PC-9 (cell line): ENCODE measurements around the gene GRIFIN. TPM values are rescaled to one million over a fixed set of nuclear protein-coding genes. Genes with fewer than 3 reads are reported as not detected.

ENCODE experiments used
- BruUV-seq: library from RNA; stranded (reverse); fragments of 400-500 nt; replicated peaks from 2 replicates; lab custom pipeline; 2021; lab: Mats Ljungman, UMichigan
- CTCF ChIA-PET: fragments of 300-600 bp; sonication (Branson Sonifier 250); formaldehyde crosslinking; loops from one replicate; lab custom pipeline; 2022; ENCODE audit warnings: antibody characterized with exemption; lab: Charles Lee
- POLR2A ChIA-PET: fragments of 300-600 bp; sonication (Branson Sonifier 250); formaldehyde crosslinking; loops from one replicate; lab custom pipeline; 2022; ENCODE audit warnings: antibody characterized with exemption; ENCODE audit not compliant: unreplicated experiment; lab: Charles Lee
- DNase-seq, 2 experiments: peaks; one replicate each; pipeline versions ENCODE4 v3.0.0 to v3.0.0-alpha.2; 2015 to 2022; ENCODE audit warnings: mixed read lengths in 1 of 2
- H2AFZ ChIP-seq: fragments of 200-600 bp; sonication (generic); 2 replicates; pipeline ENCODE4 v1.8.1; 2017; ENCODE audit warnings: antibody characterized with exemption
- H3F3A ChIP-seq: fragments of 200-600 bp; sonication (generic); 2 replicates; pipeline ENCODE4 v1.8.1; 2017; ENCODE audit warnings: antibody characterized with exemption, mild to moderate bottlenecking, low read depth; ENCODE audit not compliant: insufficient read depth
- H3K27ac ChIP-seq: fragments of 200-600 bp; sonication (generic); 2 replicates; pipeline ENCODE4 v1.6.1; 2016; ENCODE audit warnings: mixed run types
- H3K27me3 ChIP-seq: fragments of 200-600 bp; sonication (generic); 2 replicates; pipeline ENCODE4 v1.6.1; 2016; ENCODE audit warnings: low read depth, mixed run types; ENCODE audit not compliant: insufficient read depth
- H3K36me3 ChIP-seq: fragments of 200-600 bp; sonication (generic); 2 replicates; pipeline ENCODE4 v1.6.1; 2016; ENCODE audit warnings: low read depth, mixed run types
- H3K4me1 ChIP-seq: fragments of 200-600 bp; sonication (generic); replicated peaks from 2 replicates; pipeline ENCODE4 v1.6.1; 2016; ENCODE audit warnings: mixed run types; ENCODE audit not compliant: insufficient read depth
- H3K4me2 ChIP-seq: fragments of 200-600 bp; sonication (generic); 2 replicates; pipeline ENCODE4 v1.6.1; 2017; ENCODE audit warnings: mixed run types
- H3K4me3 ChIP-seq: fragments of 200-600 bp; sonication (generic); 2 replicates; pipeline ENCODE4 v1.6.1; 2016; ENCODE audit warnings: mixed run types
- H3K79me2 ChIP-seq: fragments of 200-600 bp; sonication (generic); 2 replicates; pipeline ENCODE4 v1.6.1; 2017; ENCODE audit warnings: low read depth, mixed run types
- H3K9me2 ChIP-seq: fragments of 200-600 bp; sonication (generic); 2 replicates; pipeline ENCODE4 v1.8.1; 2017; ENCODE audit warnings: mild to moderate bottlenecking; ENCODE audit not compliant: insufficient read depth
- H3K9me3 ChIP-seq: fragments of 200-600 bp; sonication (generic); 2 replicates; pipeline ENCODE4 v1.8.1; 2016; ENCODE audit warnings: low read depth; ENCODE audit not compliant: insufficient read depth
- H4K20me1 ChIP-seq: fragments of 200-600 bp; sonication (generic); 2 replicates; pipeline ENCODE4 v1.8.1; 2017; ENCODE audit not compliant: insufficient read depth
- EZH2 ChIP-seq: fragments of 200-600 bp; sonication (generic); IDR thresholded peaks from 2 replicates; pipeline ENCODE4 v1.8.0; 2017; ENCODE audit warnings: antibody characterized with exemption, low read depth
- intact Hi-C: fragments of 100-400 bp; cut with micrococcal nuclease; formaldehyde crosslinking; loops from one replicate; pipeline ENCODE4 v1.10.0; 2022; ENCODE audit not compliant: unreplicated experiment
- total RNA-seq: library from RNA; stranded (reverse); gene quantifications from 2 replicates; pipeline ENCODE4 v1.2.3, GENCODE V29; 2021
- TF ChIP-seq, protein P1 (sequence below): fragments of 200-600 bp; sonication (generic); conservative IDR thresholded peaks from 2 replicates; pipeline ENCODE4 v1.6.1; 2017; ENCODE audit warnings: mixed run types, antibody characterized with exemption, mild to moderate bottlenecking, moderate library complexity

Gene GRIFIN
- total RNA-seq, 1 experiment from 2014 or later, result not detected

DNA sequence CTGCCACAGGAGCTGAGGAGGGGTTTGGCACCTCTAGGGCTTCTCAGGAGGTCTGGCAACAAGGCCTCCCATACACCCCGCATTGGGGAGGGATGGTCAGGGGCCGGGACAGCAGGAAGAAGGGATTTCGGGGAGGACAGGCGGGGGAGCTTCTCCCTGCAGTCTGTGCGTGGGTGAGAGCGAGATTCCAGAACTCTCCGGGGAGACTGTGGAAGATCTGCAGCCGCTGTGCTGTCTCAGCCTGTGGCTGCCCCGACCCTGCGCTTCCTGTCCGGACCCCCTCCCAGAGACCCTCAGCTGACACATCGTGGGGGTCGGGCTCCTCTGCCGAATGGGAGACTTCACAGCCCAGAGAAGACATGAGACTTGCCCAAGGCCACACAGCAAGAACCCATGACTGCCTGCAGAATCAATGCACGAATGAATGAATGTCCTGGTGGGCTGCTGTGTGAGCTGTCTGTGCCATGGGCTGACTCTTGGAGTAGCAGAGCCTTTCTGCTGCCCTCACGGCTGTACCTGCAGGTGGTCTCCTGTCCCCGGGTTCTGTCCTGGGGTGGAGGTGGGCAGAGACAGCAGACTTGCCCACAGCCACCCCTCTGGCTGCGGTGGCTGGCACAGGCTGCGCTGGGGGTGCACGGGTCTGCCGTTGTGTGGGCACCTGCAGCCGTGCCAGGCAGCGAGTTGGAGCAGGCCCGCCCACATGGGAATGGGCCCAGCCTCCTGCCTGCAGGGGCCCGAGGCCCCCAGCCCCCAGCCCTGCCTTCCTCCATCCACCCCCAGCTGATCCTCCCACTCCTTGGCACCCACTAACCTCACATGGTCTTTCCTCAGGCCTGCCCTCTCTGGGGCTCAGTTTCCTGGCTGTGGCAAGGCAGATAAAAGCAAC lies 27.1 kb upstream of the GRIFIN start:
- ChIA-PET CTCF (no interaction called here), POLR2A (no interaction called here)
- H3K27ac ChIP-seq, result no peak overlapping the region
- DNase-seq, result no peak
- H3K36me3 ChIP-seq, result no peaks in the 10 kb centered on the region
- peaks cover 6% of the 10 kb centered on the region for H3K4me1 ChIP-seq
- no peaks in the 10 kb centered on the region for H3K79me2 ChIP-seq
- H3K4me3 ChIP-seq, result no peak overlapping the region
- H4K20me1 ChIP-seq, result no peaks in the 10 kb centered on the region
- H3K9me2 ChIP-seq, result no peaks in the 10 kb centered on the region
- peaks cover 15% of the 10 kb centered on the region for H3F3A ChIP-seq
- no peak overlapping the region for H3K4me2 ChIP-seq
- intact Hi-C loops, result no loop called here
- H2AFZ ChIP-seq, result no peak overlapping the region
- no peaks in the 10 kb centered on the region for H3K9me3 ChIP-seq
- TF ChIP-seq EZH2, result no peak
- TF ChIP-seq, protein P1, sequence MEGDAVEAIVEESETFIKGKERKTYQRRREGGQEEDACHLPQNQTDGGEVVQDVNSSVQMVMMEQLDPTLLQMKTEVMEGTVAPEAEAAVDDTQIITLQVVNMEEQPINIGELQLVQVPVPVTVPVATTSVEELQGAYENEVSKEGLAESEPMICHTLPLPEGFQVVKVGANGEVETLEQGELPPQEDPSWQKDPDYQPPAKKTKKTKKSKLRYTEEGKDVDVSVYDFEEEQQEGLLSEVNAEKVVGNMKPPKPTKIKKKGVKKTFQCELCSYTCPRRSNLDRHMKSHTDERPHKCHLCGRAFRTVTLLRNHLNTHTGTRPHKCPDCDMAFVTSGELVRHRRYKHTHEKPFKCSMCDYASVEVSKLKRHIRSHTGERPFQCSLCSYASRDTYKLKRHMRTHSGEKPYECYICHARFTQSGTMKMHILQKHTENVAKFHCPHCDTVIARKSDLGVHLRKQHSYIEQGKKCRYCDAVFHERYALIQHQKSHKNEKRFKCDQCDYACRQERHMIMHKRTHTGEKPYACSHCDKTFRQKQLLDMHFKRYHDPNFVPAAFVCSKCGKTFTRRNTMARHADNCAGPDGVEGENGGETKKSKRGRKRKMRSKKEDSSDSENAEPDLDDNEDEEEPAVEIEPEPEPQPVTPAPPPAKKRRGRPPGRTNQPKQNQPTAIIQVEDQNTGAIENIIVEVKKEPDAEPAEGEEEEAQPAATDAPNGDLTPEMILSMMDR, result no peak
- peaks cover 13% of the 10 kb centered on the region; the same call in 1 of the 2 replicates for H3K27me3 ChIP-seq
- no TSS peak for BruUV-seq

GRCh38 chr7:2502647-2502966 lies 26.4 kb upstream of the GRIFIN start:
- H3K9me3 ChIP-seq, result no peaks in the 10 kb centered on the region
- no peaks in the 10 kb centered on the region for H4K20me1 ChIP-seq
- TF ChIP-seq, protein P1, result no peak
- TF ChIP-seq EZH2, result no peak
- no peak overlapping the region for H3K4me3 ChIP-seq
- H3K36me3 ChIP-seq, result no peaks in the 10 kb centered on the region
- H3F3A ChIP-seq, result peaks cover 8% of the 10 kb centered on the region; the same call in 1 of the 2 replicates
- ChIA-PET POLR2A (no interaction called here), CTCF (interaction anchor here (0.7 kb wide), 1 partner anchor 57 kb away, joined by 4 read pairs; no protein-coding TSS in a partner anchor)
- no peaks in the 10 kb centered on the region for H3K4me1 ChIP-seq
- no peak for DNase-seq
- H3K4me2 ChIP-seq, result no peak overlapping the region
- no peak overlapping the region for H3K27ac ChIP-seq
- no TSS peak for BruUV-seq
- intact Hi-C loops, result no loop called here
- peaks cover 20% of the 10 kb centered on the region; the same call in 1 of the 2 replicates for H3K27me3 ChIP-seq
- H3K79me2 ChIP-seq, result no peaks in the 10 kb centered on the region
- no peaks in the 10 kb centered on the region for H3K9me2 ChIP-seq
- H2AFZ ChIP-seq, result no peak overlapping the region

DNA sequence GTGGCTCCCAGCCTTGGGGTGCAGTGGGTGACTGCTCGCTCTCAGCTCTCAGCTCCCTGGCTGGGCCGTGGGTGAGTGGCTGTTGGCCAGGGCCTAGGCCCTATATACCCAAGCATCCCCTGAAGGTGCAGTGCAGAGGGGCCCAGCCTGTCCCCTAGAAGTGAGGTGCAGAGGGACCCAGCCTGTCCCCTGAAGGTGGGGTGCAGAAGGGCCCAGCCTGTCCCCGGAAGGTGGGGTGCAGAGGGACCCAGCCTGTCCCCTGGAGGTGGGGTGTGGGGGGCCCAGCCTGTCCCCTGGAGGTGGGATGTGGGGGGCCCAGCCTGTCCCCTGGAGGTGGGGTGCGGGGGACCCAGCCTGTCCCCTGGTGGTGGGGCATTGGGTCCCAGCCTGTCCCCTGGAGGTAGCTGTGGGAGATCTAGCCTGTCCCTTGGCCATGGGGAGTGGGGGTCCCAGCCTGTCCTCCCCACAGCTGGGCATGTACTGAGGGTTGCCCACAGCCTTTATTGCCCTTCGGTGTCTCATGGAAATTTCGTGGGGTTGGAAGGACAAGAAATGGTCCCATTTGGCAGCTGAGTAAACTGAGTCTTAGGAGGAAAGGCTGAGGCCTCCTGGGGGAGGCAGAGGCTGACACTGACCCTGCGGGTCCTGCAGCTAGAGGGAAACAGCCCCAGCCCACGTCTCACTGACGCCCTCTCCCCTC lies 25.9 kb upstream of the GRIFIN start:
- H4K20me1 ChIP-seq, result 0 out of 2 replicates have a peak, but pooled peaks cover under 1% of the 10 kb centered on the region
- peaks cover 25% of the 10 kb centered on the region for H3K27me3 ChIP-seq
- no TSS peak for BruUV-seq
- no peak overlapping the region for H3K27ac ChIP-seq
- no peak overlapping the region for H3K4me2 ChIP-seq
- no peaks in the 10 kb centered on the region for H3K36me3 ChIP-seq
- ChIA-PET POLR2A (no interaction called here), CTCF (interaction anchor here (0.5 to 0.7 kb wide), 2 partner anchors 35 to 58 kb away, joined by 3 to 4 read pairs; no protein-coding TSS in a partner anchor)
- H3K9me2 ChIP-seq, result no peaks in the 10 kb centered on the region
- H3K79me2 ChIP-seq, result no peaks in the 10 kb centered on the region
- DNase-seq, result no peak
- no peak overlapping the region for H3K4me3 ChIP-seq
- peaks cover 8% of the 10 kb centered on the region; the same call in 1 of the 2 replicates for H3F3A ChIP-seq
- H3K9me3 ChIP-seq, result no peaks in the 10 kb centered on the region
- H2AFZ ChIP-seq, result no peak overlapping the region
- intact Hi-C loops, result no loop called here
- no peaks in the 10 kb centered on the region for H3K4me1 ChIP-seq
- TF ChIP-seq, protein P1, result no peak
